HCT116 (cell line): ENCODE results near the gene SLC37A3. TPM values are rescaled to one million over a fixed set of nuclear protein-coding genes. Genes with fewer than 3 reads are reported as not detected.

Experiments used
- ATAC-seq: fragments of 200-7000 bp; cut with Tn5 transposase; 2 replicates; pipeline ENCODE4 v1.9.1; 2020; ENCODE audit warnings: mild to moderate bottlenecking, moderate library complexity
- BruUV-seq: library from RNA; stranded (reverse); fragments of 400-500 nt; replicated peaks from 2 replicates; lab custom pipeline; 2021; lab: Mats Ljungman, UMichigan
- CTCF ChIA-PET: fragments of 300-600 bp; sonication (Branson Sonifier 250); formaldehyde crosslinking; loops from one replicate; lab custom pipeline; 2021; ENCODE audit warnings: antibody characterized with exemption; lab: Charles Lee
- POLR2A ChIA-PET: fragments of 300-600, 350-600 bp; sonication (Branson Sonifier 250); formaldehyde crosslinking; loops from one replicate; lab custom pipeline; 2021; ENCODE audit warnings: antibody characterized with exemption; lab: Charles Lee
- RAD21 ChIA-PET, 2 experiments: fragments of 300-600 bp; sonication (Branson Sonifier 250); formaldehyde crosslinking; loops; one replicate each; lab custom pipeline; 2023; ENCODE audit warnings: low total read pairs in 2 of 2; ENCODE audit not compliant: uncharacterized antibody in 2 of 2, unreplicated experiment in 2 of 2, low non-redundant PET in 1 of 2; lab: Charles Lee
- DNase-seq: peaks from one replicate; pipeline ENCODE4 v3.0.0-alpha.2; 2010; ENCODE audit warnings: low read depth, low spot score
- H2AFZ ChIP-seq: fragments of 200-600 bp; shearing (Covaris generic), sonication (generic); 2 replicates; pipeline ENCODE4 v1.6.1; 2017; ENCODE audit warnings: low read depth, mixed run types, mixed read lengths, antibody characterized with exemption, low read length; ENCODE audit not compliant: poor library complexity, severe bottlenecking
- H3K27ac ChIP-seq: 2 replicates; pipeline ENCODE4 v1.5.1; 2012; ENCODE audit warnings: low read depth, low read length
- H3K27me3 ChIP-seq: fragments of 200-600 bp; sonication (generic); 2 replicates; pipeline ENCODE4 v1.6.1; 2016; ENCODE audit warnings: mixed run types, low read length, mixed read lengths; ENCODE audit not compliant: insufficient read depth
- H3K36me3 ChIP-seq, 2 experiments: fragments of 200-500 bp in 1 of 2; fragments of 200-600 bp in 1 of 2; sonication (Bioruptor generic) in 1 of 2; sonication (generic) in 1 of 2; 2 replicates each; pipeline versions ENCODE4 v1.5.1 to v1.6.1; 2014 to 2016; ENCODE audit warnings: low read length in 2 of 2, inconsistent platforms in 1 of 2, mixed read lengths in 1 of 2, mixed run types in 1 of 2; ENCODE audit not compliant: insufficient read depth in 2 of 2, control insufficient read depth in 1 of 2
- H3K4me1 ChIP-seq, 2 experiments: fragments of 200-600 bp in 1 of 2; sonication (generic) in 1 of 2; 2 replicates each; pipeline versions ENCODE4 v1.5.1 to v1.6.1; 2012 to 2017; ENCODE audit warnings: low read length in 2 of 2, inconsistent platforms in 1 of 2, mild to moderate bottlenecking in 1 of 2, mixed read lengths in 1 of 2, mixed run types in 1 of 2, moderate library complexity in 1 of 2; ENCODE audit not compliant: insufficient read depth in 2 of 2, control insufficient read depth in 1 of 2
- H3K4me2 ChIP-seq: fragments of 200-600 bp; sonication (generic); 2 replicates; pipeline ENCODE4 v1.6.1; 2017; ENCODE audit warnings: mixed run types, low read length, mixed read lengths
- H3K4me3 ChIP-seq, 2 experiments: fragments of 200-600 bp in 1 of 2; sonication (generic) in 1 of 2; replicated peaks in 1 of 2; 2 replicates each; pipeline ENCODE4 v1.5.1; 2011 to 2016; ENCODE audit warnings: low read length in 2 of 2, control low read depth in 1 of 2, low read depth in 1 of 2, mild to moderate bottlenecking in 1 of 2, mixed read lengths in 1 of 2, mixed run types in 1 of 2
- H3K79me2 ChIP-seq: fragments of 200-600 bp; sonication (generic); 2 replicates; pipeline ENCODE4 v1.6.1; 2017; ENCODE audit warnings: mild to moderate bottlenecking, mixed run types, low read length, moderate library complexity, mixed read lengths; ENCODE audit not compliant: insufficient read depth
- H3K9ac ChIP-seq: fragments of 200-600 bp; sonication (generic); 2 replicates; pipeline ENCODE4 v1.6.1; 2016; ENCODE audit warnings: low read length, mixed read lengths
- H3K9me2 ChIP-seq: fragments of 200-600 bp; sonication (generic), shearing (Covaris generic); 2 replicates; pipeline ENCODE4 v1.6.1; 2017; ENCODE audit warnings: mixed run types, mild to moderate bottlenecking, moderate library complexity; ENCODE audit not compliant: insufficient read depth
- H3K9me3 ChIP-seq, 2 experiments: fragments of 200-500 bp in 1 of 2; fragments of 200-600 bp in 1 of 2; sonication (Bioruptor generic) in 1 of 2; sonication (generic) in 1 of 2; 2 replicates each; pipeline ENCODE4 v1.6.1; 2014 to 2017; ENCODE audit warnings: low read length in 2 of 2, mixed read lengths in 2 of 2, inconsistent platforms in 1 of 2, low read depth in 1 of 2, mild to moderate bottlenecking in 1 of 2, mixed run types in 1 of 2, moderate library complexity in 1 of 2; ENCODE audit not compliant: control insufficient read depth in 1 of 2, insufficient read depth in 1 of 2
- H4K20me1 ChIP-seq: fragments of 200-600 bp; sonication (generic), shearing (Covaris generic); 2 replicates; pipeline ENCODE4 v1.6.1; 2017; ENCODE audit warnings: mixed run types, mild to moderate bottlenecking, moderate library complexity; ENCODE audit not compliant: insufficient read depth
- ATF3 ChIP-seq: IDR thresholded peaks from 2 replicates; pipeline ENCODE4 v1.6.1; 2012
- CBX3 ChIP-seq: IDR thresholded peaks from 2 replicates; pipeline ENCODE4 v1.6.1; 2012; ENCODE audit warnings: low read depth
- CEBPB ChIP-seq: IDR thresholded peaks from 2 replicates; pipeline ENCODE4 v1.6.1; 2012; ENCODE audit warnings: low read depth
- CTCF ChIP-seq, 3 experiments: fragments of 200-600 bp in 1 of 3; sonication (generic) in 1 of 3; IDR thresholded peaks in 2 of 3; conservative IDR thresholded peaks in 1 of 3; 2 replicates each; pipeline ENCODE4 v1.5.1; 2012 to 2017; ENCODE audit warnings: low read depth in 2 of 3, low read length in 2 of 3, antibody characterized with exemption in 1 of 3, borderline replicate concordance in 1 of 3, control low read depth in 1 of 3, mild to moderate bottlenecking in 1 of 3, mixed read lengths in 1 of 3, mixed run types in 1 of 3, moderate library complexity in 1 of 3; ENCODE audit not compliant: insufficient read depth in 1 of 3
- ELF1 ChIP-seq: IDR thresholded peaks from 2 replicates; pipeline ENCODE4 v1.6.1; 2012; ENCODE audit warnings: low read depth, borderline replicate concordance
- EZH2phosphoT487 ChIP-seq: fragments of 200-600 bp; IDR thresholded peaks from 2 replicates; pipeline ENCODE4 v1.6.1; 2018; ENCODE audit warnings: antibody characterized with exemption, borderline replicate concordance
- JUND ChIP-seq: IDR thresholded peaks from 2 replicates; pipeline ENCODE4 v1.6.1; 2012
- MAX ChIP-seq: IDR thresholded peaks from 2 replicates; pipeline ENCODE4 v1.6.1; 2012
- POLR2AphosphoS5 ChIP-seq: IDR thresholded peaks from 2 replicates; pipeline ENCODE4 v1.6.1; 2011; ENCODE audit warnings: mild to moderate bottlenecking, low read depth, low read length, moderate library complexity
- RAD21 ChIP-seq: IDR thresholded peaks from 2 replicates; pipeline ENCODE4 v1.6.1; 2012; ENCODE audit warnings: low read depth, mild to moderate bottlenecking
- REST ChIP-seq: IDR thresholded peaks from 2 replicates; pipeline ENCODE4 v1.6.1; 2012; ENCODE audit warnings: low read depth
- SIN3A ChIP-seq: IDR thresholded peaks from 2 replicates; pipeline ENCODE4 v1.6.1; 2012; ENCODE audit warnings: low read depth
- SP1 ChIP-seq: IDR thresholded peaks from 2 replicates; pipeline ENCODE4 v1.6.1; 2012; ENCODE audit warnings: low read depth
- TCF7L2 ChIP-seq: IDR thresholded peaks from 2 replicates; pipeline ENCODE4 v1.7.0; 2011; ENCODE audit warnings: borderline replicate concordance, inconsistent platforms; ENCODE audit not compliant: insufficient read depth, insufficient read length; ENCODE audit errors: extremely low read depth
- ZBTB33 ChIP-seq: IDR thresholded peaks from 2 replicates; pipeline ENCODE4 v1.6.1; 2011; ENCODE audit warnings: mild to moderate bottlenecking, low read length, moderate library complexity; ENCODE audit not compliant: insufficient replicate concordance; ENCODE audit errors: extremely low read depth
- ZFX ChIP-seq: fragments of 450-650 bp; IDR thresholded peaks from 2 replicates; pipeline ENCODE4 v1.6.1; 2017
- ZNF274 ChIP-seq: fragments of 200-500 bp; sonication (Bioruptor generic); IDR thresholded peaks from 2 replicates; pipeline ENCODE4 v1.6.1; 2014; ENCODE audit warnings: mild to moderate bottlenecking, low read depth, low read length, inconsistent platforms
- intact Hi-C: fragments of 100-400 bp; cut with micrococcal nuclease; formaldehyde crosslinking; loops from 2 replicates; pipeline ENCODE4 v1.10.0; 2022
- total RNA-seq: library from RNA; stranded (reverse); gene quantifications from one replicate; pipeline ENCODE4 v1.2.1, GENCODE V29; 2021; ENCODE audit not compliant: unreplicated experiment

SLC37A3 gene
- total RNA-seq, 1 experiment from 2014 or later = 41.8 TPM

GRCh38 chr7:140350056-140350455 is 48.3 kb downstream of the SLC37A3 start:
- RAD21 ChIA-PET = no interaction called here

More at GRCh38 chr7:140350056-140350455, 48.3 kb downstream of the SLC37A3 start:
- Histone ChIP-seq H3K36me3 (peaks cover 11 to 28% of the 10 kb centered on the region in 2 experiments; a peak in 3 of 4 replicates), H4K20me1 (no peaks in the 10 kb centered on the region), H3K4me2 (no peak overlapping the region), H3K4me1 (no peaks in the 10 kb centered on the region), H3K4me3 (no peak overlapping the region), H3K79me2 (no peaks in the 10 kb centered on the region), H3K9me3 (no peaks in the 10 kb centered on the region), H3K27me3 (no peaks in the 10 kb centered on the region), H3K27ac (no peak overlapping the region), H2AFZ (no peak overlapping the region), H3K9ac (no peak overlapping the region), H3K9me2 (no peaks in the 10 kb centered on the region)
- no peak for TF ChIP-seq POLR2AphosphoS5
- no peak for TF ChIP-seq MAX
- no peak for TF ChIP-seq CEBPB
- TF ChIP-seq SIN3A = no peak
- TF ChIP-seq CTCF (IDR thresholded peaks at IDR 0.05 in 2 of 3, conservative IDR thresholded peaks at IDR 0.05 in 1 of 3; ENCODE audit: borderline replicate concordance in 1 of 3, insufficient read depth in 1 of 3, low read depth in 2 of 3, low read length in 2 of 3) = no peak
- no peak for TF ChIP-seq RAD21
- TF ChIP-seq TCF7L2 = no peak
- no peak for TF ChIP-seq ELF1
- no peak for TF ChIP-seq REST
- TF ChIP-seq CBX3 = no peak
- TF ChIP-seq ZBTB33 = no peak
- no peak for TF ChIP-seq SP1
- no peak for TF ChIP-seq EZH2phosphoT487
- TF ChIP-seq ZFX = no peak
- TF ChIP-seq ZNF274 = no peak
- TF ChIP-seq ATF3 = no peak
- TF ChIP-seq JUND = no peak
- intact Hi-C loops = no loop called here
- ATAC-seq (no peak), DNase-seq (no peak)
- CTCF ChIA-PET = no interaction called here
- no TSS peak for BruUV-seq
- POLR2A ChIA-PET = no interaction called here
